GM12878 (cell line): Measurements from ENCODE around the gene SLC20A1. TPM values are rescaled to one million over a fixed set of nuclear protein-coding genes. Genes with fewer than 3 reads are reported as not detected.
A peak's percentile ranks its signal among the peaks of the same experiment; 100 is the strongest.

Experiments used
- BACH1 ChIP-seq: fragments of 450-650 bp; IDR thresholded peaks from 2 replicates; pipeline ENCODE4 v1.6.1; 2017; ENCODE audit warnings: mild to moderate bottlenecking, borderline replicate concordance
- FOS ChIP-seq: IDR thresholded peaks from 3 replicates; pipeline ENCODE4 v1.6.1; 2011; ENCODE audit warnings: borderline replicate concordance; ENCODE audit not compliant: insufficient read length; ENCODE audit errors: extremely low read depth
- GATAD2B ChIP-seq: fragments of 450-650 bp; conservative IDR thresholded peaks from 2 replicates; pipeline ENCODE4 v1.6.1; 2017; ENCODE audit warnings: low read depth, mild to moderate bottlenecking, moderate library complexity
- HDAC6 ChIP-seq: fragments of 200-600 bp; sonication (generic); IDR thresholded peaks from one replicate; pipeline ENCODE4 v1.8.0; 2017; ENCODE audit warnings: antibody characterized with exemption; ENCODE audit not compliant: unreplicated experiment
- HDGF ChIP-seq: fragments of 450-650 bp; IDR thresholded peaks from 2 replicates; pipeline ENCODE4 v1.6.1; 2016; ENCODE audit warnings: antibody characterized with exemption
- IKZF1 ChIP-seq: fragments of 450-650 bp; conservative IDR thresholded peaks from 2 replicates; pipeline ENCODE4 v1.6.1; 2017; ENCODE audit warnings: antibody characterized with exemption, mild to moderate bottlenecking
- KLF5 ChIP-seq: fragments of 450-650 bp; IDR thresholded peaks from 2 replicates; pipeline ENCODE4 v1.6.1; 2014; ENCODE audit warnings: mild to moderate bottlenecking; ENCODE audit not compliant: partially characterized antibody
- NFXL1 ChIP-seq: fragments of 450-650 bp; IDR thresholded peaks from 2 replicates; pipeline ENCODE4 v1.6.1; 2017; ENCODE audit warnings: antibody characterized with exemption, mild to moderate bottlenecking, borderline replicate concordance
- POLR2A ChIP-seq: IDR thresholded peaks from 2 replicates; pipeline ENCODE4 v1.6.1; 2011; ENCODE audit warnings: low read depth, mild to moderate bottlenecking, low read length
- POLR2AphosphoS2 ChIP-seq: IDR thresholded peaks from 2 replicates; pipeline ENCODE4 v1.6.1; 2011; ENCODE audit warnings: low read depth, mild to moderate bottlenecking, low read length, improper control_type of control experiment, moderate library complexity
- RAD21 ChIP-seq: IDR thresholded peaks from 2 replicates; pipeline ENCODE4 v1.6.1; 2011; ENCODE audit warnings: mild to moderate bottlenecking, low read depth, low read length, moderate library complexity; ENCODE audit not compliant: insufficient read depth
- RBBP5 ChIP-seq: fragments of 200-600 bp; sonication (generic); conservative IDR thresholded peaks from 2 replicates; pipeline ENCODE4 v1.6.1; 2016
- SMARCA5 ChIP-seq: fragments of 450-650 bp; IDR thresholded peaks from 2 replicates; pipeline ENCODE4 v1.6.1; 2017; ENCODE audit warnings: mild to moderate bottlenecking
- SMC3 ChIP-seq: IDR thresholded peaks from 2 replicates; pipeline ENCODE4 v1.6.1; 2011; ENCODE audit warnings: low read length, improper control_type of control experiment, borderline replicate concordance
- SREBF2 ChIP-seq: IDR thresholded peaks from 2 replicates; pipeline ENCODE4 v1.6.1; 2012; ENCODE audit warnings: mild to moderate bottlenecking, low read length
- STAT1 ChIP-seq: fragments of 450-650 bp; conservative IDR thresholded peaks from 2 replicates; pipeline ENCODE4 v1.6.1; 2014; ENCODE audit warnings: antibody characterized with exemption, mild to moderate bottlenecking
- SUPT20H ChIP-seq: IDR thresholded peaks from 2 replicates; pipeline ENCODE4 v1.6.1; 2011; ENCODE audit warnings: low read depth, mild to moderate bottlenecking, low read length, moderate library complexity, borderline replicate concordance; ENCODE audit not compliant: control insufficient read depth
- TAF1 ChIP-seq: IDR thresholded peaks from 2 replicates; pipeline ENCODE4 v1.6.1; 2011; ENCODE audit warnings: mild to moderate bottlenecking, low read depth, low read length, borderline replicate concordance
- TCF3 ChIP-seq: IDR thresholded peaks from 2 replicates; pipeline ENCODE4 v1.6.1; 2012; ENCODE audit warnings: low read depth, mild to moderate bottlenecking, low read length, borderline replicate concordance; ENCODE audit not compliant: insufficient read depth
- ZBTB40 ChIP-seq: fragments of 450-650 bp; IDR thresholded peaks from 2 replicates; pipeline ENCODE4 v1.6.1; 2016; ENCODE audit warnings: mild to moderate bottlenecking, moderate library complexity, borderline replicate concordance
- ZNF217 ChIP-seq: fragments of 450-650 bp; IDR thresholded peaks from 2 replicates; pipeline ENCODE4 v1.6.1; 2017; ENCODE audit warnings: antibody characterized with exemption, mild to moderate bottlenecking
- polyA plus RNA-seq, 11 experiments: library from polyadenylated mRNA; depleted of rRNA in 4 of 11; unstranded in 6 of 11; stranded (reverse) in 5 of 11; fragments of >200 nt; fragmentation: Nextera tagmentation in 4 of 11; fragmentation: Illumina TruSeq in 1 of 11; extraction: Ambion mirVana in 4 of 11; extraction: Trizol in 1 of 11; gene quantifications; 1 replicate in 1 of 11; 2 replicates in 10 of 11; pipeline versions ENCODE4 v1.2.1 to v1.2.3, GENCODE V29; 2011 to 2016; ENCODE audit warnings: inconsistent platforms in 2 of 11, missing spikeins in 2 of 11, low read depth in 1 of 11
- total RNA-seq, 4 experiments: library from RNA; depleted of rRNA in 3 of 4; stranded (reverse); fragments of >200 nt in 3 of 4; fragmentation: Illumina TruSeq in 1 of 4; extraction: Trizol in 1 of 4; gene quantifications; 2 replicates each; pipeline versions ENCODE4 v1.2.1 to v1.2.3, GENCODE V29; 2013 to 2021
- TF ChIP-seq, protein P1 (sequence below), 3 experiments: IDR thresholded peaks in 2 of 3; conservative IDR thresholded peaks in 1 of 3; 2 replicates each; pipeline ENCODE4 v1.5.1; 2011; ENCODE audit warnings: low read depth in 3 of 3, low read length in 3 of 3, mild to moderate bottlenecking in 3 of 3, control low read depth in 2 of 3, moderate library complexity in 2 of 3, inconsistent platforms in 1 of 3, mixed read lengths in 1 of 3; ENCODE audit not compliant: control insufficient read depth in 2 of 3, insufficient read depth in 1 of 3; ENCODE audit errors: extremely low read depth in 1 of 3
- TF ChIP-seq, protein P2 (sequence below): fragments of 450-650 bp; IDR thresholded peaks from 2 replicates; pipeline ENCODE4 v1.6.1; 2017; ENCODE audit warnings: antibody characterized with exemption, mild to moderate bottlenecking, moderate library complexity

Gene SLC20A1
- total and polyA plus RNA-seq, 10 of the 15 experiments (the other 5 are each of a cell fraction or from before 2014, with no cell fraction given), result 21.2 to 59.1 (median 43.2) TPM

- TF ChIP-seq GATAD2B, result peak; percentile 93
- peak; percentile 66; the same call in 1 of the 2 replicates for TF ChIP-seq NFXL1
- TF ChIP-seq SMARCA5, result 0 out of 2 replicates have a peak, but pooled peaks have one; percentile 57
- no peak for TF ChIP-seq SREBF2
- no peak for TF ChIP-seq POLR2AphosphoS2
- peak; percentile 17 for TF ChIP-seq KLF5
- no peak for TF ChIP-seq RAD21
- TF ChIP-seq TAF1, result 0 out of 2 replicates have a peak, but pooled peaks have one; percentile 25
- peak; percentile 25 for TF ChIP-seq HDAC6
- TF ChIP-seq SUPT20H, result no peak
- peak; percentile 81; the same call in 1 of the 2 replicates for TF ChIP-seq BACH1
- TF ChIP-seq, protein P1, sequence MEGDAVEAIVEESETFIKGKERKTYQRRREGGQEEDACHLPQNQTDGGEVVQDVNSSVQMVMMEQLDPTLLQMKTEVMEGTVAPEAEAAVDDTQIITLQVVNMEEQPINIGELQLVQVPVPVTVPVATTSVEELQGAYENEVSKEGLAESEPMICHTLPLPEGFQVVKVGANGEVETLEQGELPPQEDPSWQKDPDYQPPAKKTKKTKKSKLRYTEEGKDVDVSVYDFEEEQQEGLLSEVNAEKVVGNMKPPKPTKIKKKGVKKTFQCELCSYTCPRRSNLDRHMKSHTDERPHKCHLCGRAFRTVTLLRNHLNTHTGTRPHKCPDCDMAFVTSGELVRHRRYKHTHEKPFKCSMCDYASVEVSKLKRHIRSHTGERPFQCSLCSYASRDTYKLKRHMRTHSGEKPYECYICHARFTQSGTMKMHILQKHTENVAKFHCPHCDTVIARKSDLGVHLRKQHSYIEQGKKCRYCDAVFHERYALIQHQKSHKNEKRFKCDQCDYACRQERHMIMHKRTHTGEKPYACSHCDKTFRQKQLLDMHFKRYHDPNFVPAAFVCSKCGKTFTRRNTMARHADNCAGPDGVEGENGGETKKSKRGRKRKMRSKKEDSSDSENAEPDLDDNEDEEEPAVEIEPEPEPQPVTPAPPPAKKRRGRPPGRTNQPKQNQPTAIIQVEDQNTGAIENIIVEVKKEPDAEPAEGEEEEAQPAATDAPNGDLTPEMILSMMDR (IDR thresholded peaks at IDR 0.05 in 2 of 3, conservative IDR thresholded peaks at IDR 0.05 in 1 of 3; ENCODE audit: control insufficient read depth in 2 of 3, extremely low read depth in 1 of 3, insufficient read depth in 1 of 3, low read depth in 3 of 3, low read length in 3 of 3), result no peak
- TF ChIP-seq STAT1, result no peak
- no peak for TF ChIP-seq TCF3
- peak; percentile 5; the same call in 1 of the 2 replicates for TF ChIP-seq POLR2A
- TF ChIP-seq ZNF217, result 0 out of 2 replicates have a peak, but pooled peaks have one; percentile 41
- no peak for TF ChIP-seq ZBTB40
- TF ChIP-seq RBBP5, result peak; percentile 63; the same call in 1 of the 2 replicates
- no peak for TF ChIP-seq HDGF
- peak; percentile 56 for TF ChIP-seq IKZF1
- no peak for TF ChIP-seq FOS
- TF ChIP-seq, protein P2, sequence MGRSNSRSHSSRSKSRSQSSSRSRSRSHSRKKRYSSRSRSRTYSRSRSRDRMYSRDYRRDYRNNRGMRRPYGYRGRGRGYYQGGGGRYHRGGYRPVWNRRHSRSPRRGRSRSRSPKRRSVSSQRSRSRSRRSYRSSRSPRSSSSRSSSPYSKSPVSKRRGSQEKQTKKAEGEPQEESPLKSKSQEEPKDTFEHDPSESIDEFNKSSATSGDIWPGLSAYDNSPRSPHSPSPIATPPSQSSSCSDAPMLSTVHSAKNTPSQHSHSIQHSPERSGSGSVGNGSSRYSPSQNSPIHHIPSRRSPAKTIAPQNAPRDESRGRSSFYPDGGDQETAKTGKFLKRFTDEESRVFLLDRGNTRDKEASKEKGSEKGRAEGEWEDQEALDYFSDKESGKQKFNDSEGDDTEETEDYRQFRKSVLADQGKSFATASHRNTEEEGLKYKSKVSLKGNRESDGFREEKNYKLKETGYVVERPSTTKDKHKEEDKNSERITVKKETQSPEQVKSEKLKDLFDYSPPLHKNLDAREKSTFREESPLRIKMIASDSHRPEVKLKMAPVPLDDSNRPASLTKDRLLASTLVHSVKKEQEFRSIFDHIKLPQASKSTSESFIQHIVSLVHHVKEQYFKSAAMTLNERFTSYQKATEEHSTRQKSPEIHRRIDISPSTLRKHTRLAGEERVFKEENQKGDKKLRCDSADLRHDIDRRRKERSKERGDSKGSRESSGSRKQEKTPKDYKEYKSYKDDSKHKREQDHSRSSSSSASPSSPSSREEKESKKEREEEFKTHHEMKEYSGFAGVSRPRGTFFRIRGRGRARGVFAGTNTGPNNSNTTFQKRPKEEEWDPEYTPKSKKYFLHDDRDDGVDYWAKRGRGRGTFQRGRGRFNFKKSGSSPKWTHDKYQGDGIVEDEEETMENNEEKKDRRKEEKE, result 0 out of 2 replicates have a peak, but pooled peaks have one; percentile 36
- no peak for TF ChIP-seq SMC3
Observed at GRCh38 chr2:112646102-112646719, 472 bp downstream of the SLC20A1 start (continued).
